Chondrocyte (in vitro differentiated cells): Measurements from ENCODE around the gene THEM5. TPM values are rescaled to one million over a fixed set of nuclear protein-coding genes. Genes with fewer than 3 reads are reported as not detected.

ENCODE experiments used
- DNase-seq: peaks from one replicate; pipeline ENCODE4 v3.0.0; 2021; ENCODE audit warnings: mixed read lengths, low spot score
- H3K27ac Mint-ChIP-seq: one replicate; pipeline ENCODE4 v1.8.0; 2021; ENCODE audit warnings: mild to moderate bottlenecking, moderate library complexity, mixed read lengths; ENCODE audit not compliant: unreplicated experiment
- H3K27me3 Mint-ChIP-seq: 2 replicates; pipeline ENCODE4 v1.8.0; 2021; ENCODE audit warnings: low read depth, mixed read lengths
- H3K36me3 Mint-ChIP-seq: 2 replicates; pipeline ENCODE4 v1.8.0; 2021; ENCODE audit warnings: low read depth, mixed read lengths
- H3K4me1 Mint-ChIP-seq: 2 replicates; pipeline ENCODE4 v1.8.0; 2021; ENCODE audit warnings: low read depth, mild to moderate bottlenecking, mixed read lengths
- H3K4me3 Mint-ChIP-seq: one replicate; pipeline ENCODE4 v1.8.0; 2021; ENCODE audit warnings: mild to moderate bottlenecking, moderate library complexity, mixed read lengths; ENCODE audit not compliant: unreplicated experiment
- H3K9me3 Mint-ChIP-seq: 2 replicates; pipeline ENCODE4 v1.8.0; 2021; ENCODE audit warnings: low read depth, mixed read lengths
- total RNA-seq: library from RNA; stranded (reverse); gene quantifications from 3 replicates; pipeline ENCODE4 v1.2.1, GENCODE V29; 2021
- TF ChIP-seq, protein P1 (sequence below): fragments of 200-600 bp; sonication (generic); IDR thresholded peaks from 2 replicates; pipeline ENCODE4 v1.5.0; 2021; ENCODE audit warnings: antibody characterized with exemption, mild to moderate bottlenecking, moderate library complexity

THEM5 gene
- total RNA-seq, 1 donor from 2014 or later: not detected

DNA sequence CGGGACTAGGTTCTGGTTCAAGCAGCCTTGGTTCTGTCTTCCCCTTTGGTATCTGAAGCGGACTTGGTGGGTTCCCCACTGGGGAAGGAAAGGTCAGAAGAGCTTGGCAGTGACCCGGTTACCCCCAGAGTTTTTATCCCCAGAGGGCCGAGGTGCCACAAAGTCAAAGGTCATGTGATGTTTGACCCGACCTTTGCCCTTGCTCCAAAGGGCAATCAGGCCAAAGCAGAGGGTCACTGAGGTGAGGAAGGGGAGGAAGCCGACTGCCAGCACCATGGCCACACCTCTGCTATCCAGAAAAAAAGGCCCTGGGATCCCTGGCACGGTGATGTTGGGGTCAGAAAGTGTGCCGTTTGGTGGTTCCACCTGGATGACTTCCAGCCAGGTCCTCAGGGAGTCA lies 52.7 kb downstream of the THEM5 start:
- DNase-seq: no peak

DNA sequence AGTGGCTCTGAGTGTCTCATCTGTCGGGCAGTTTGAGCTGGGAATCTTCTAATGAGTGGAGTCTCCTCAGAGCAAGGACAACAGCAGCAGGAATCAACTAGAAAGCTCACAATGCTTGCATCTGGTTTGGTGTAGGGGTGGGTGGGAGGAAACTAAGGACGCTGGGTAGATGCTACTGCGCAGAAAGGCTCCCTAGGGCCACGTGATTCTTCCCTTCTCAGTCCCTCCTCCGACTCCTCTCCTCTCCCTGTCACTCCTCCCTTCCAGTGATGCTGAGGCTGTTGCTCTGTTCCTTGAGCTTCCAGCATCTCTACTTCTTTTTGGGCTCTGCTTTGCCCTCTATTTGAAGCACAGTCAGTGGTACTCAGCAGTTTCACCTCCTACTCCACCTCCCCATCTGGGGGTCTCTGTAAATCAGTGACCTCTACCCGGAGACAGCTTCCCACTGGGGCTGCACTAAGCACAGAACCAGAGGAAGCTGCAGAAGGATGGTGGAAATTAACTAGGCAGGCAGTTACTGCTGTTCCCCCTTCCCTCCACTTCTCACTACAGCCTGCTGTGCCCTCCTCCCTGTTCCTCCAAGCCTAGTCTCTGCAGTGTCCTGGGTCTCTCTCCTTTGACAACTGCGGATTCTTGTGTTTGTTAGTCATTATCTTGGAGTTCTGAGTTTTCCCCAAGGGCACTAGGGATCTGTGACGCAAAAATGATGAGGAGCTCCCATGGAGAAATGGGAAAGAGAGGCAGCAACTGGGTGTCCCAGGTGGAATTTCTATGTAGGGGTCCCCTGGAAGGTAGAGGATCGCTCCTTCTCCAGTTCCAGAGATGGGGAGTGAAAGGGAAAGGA lies 54.1 kb downstream of the THEM5 start:
- no peak overlapping the region for H3K27ac Mint-ChIP-seq
- TF ChIP-seq, protein P1, sequence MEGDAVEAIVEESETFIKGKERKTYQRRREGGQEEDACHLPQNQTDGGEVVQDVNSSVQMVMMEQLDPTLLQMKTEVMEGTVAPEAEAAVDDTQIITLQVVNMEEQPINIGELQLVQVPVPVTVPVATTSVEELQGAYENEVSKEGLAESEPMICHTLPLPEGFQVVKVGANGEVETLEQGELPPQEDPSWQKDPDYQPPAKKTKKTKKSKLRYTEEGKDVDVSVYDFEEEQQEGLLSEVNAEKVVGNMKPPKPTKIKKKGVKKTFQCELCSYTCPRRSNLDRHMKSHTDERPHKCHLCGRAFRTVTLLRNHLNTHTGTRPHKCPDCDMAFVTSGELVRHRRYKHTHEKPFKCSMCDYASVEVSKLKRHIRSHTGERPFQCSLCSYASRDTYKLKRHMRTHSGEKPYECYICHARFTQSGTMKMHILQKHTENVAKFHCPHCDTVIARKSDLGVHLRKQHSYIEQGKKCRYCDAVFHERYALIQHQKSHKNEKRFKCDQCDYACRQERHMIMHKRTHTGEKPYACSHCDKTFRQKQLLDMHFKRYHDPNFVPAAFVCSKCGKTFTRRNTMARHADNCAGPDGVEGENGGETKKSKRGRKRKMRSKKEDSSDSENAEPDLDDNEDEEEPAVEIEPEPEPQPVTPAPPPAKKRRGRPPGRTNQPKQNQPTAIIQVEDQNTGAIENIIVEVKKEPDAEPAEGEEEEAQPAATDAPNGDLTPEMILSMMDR: no peak
- no peak for DNase-seq
- no peaks in the 10 kb centered on the region for H3K4me1 Mint-ChIP-seq
- no peak overlapping the region for H3K4me3 Mint-ChIP-seq
- peaks cover 34% of the 10 kb centered on the region for H3K27me3 Mint-ChIP-seq
- H3K9me3 Mint-ChIP-seq: no peaks in the 10 kb centered on the region
- peaks cover 2% of the 10 kb centered on the region for H3K36me3 Mint-ChIP-seq

More for the DNA sequence above, 52.7 kb downstream of the THEM5 start:
- H3K9me3 Mint-ChIP-seq: no peaks in the 10 kb centered on the region
- no peak overlapping the region for H3K27ac Mint-ChIP-seq
- H3K36me3 Mint-ChIP-seq: peaks cover 2% of the 10 kb centered on the region
- peaks cover 46% of the 10 kb centered on the region for H3K27me3 Mint-ChIP-seq
- no peaks in the 10 kb centered on the region for H3K4me1 Mint-ChIP-seq
- TF ChIP-seq, protein P1: no peak
- no peak overlapping the region for H3K4me3 Mint-ChIP-seq

GRCh38 chr1:151798571-151798970 lies 54.9 kb downstream of the THEM5 start:
- Mint-ChIP-seq H3K9me3 (no peaks in the 10 kb centered on the region), H3K27me3 (peaks cover 25% of the 10 kb centered on the region), H3K4me1 (no peaks in the 10 kb centered on the region), H3K4me3 (no peak overlapping the region), H3K27ac (no peak overlapping the region), H3K36me3 (peaks cover 2% of the 10 kb centered on the region)
- TF ChIP-seq, protein P1: no peak
- DNase-seq: no peak

Other genes starting within 250 kb of the THEM5 start
- 39.0 to 39.5 TPM (median 39.3 TPM) in 3 replicates for gene SNX27, start 241.7 kb downstream of the THEM5 start, total RNA-seq
- gene CELF3, start 136.9 kb downstream of the THEM5 start, total RNA-seq: not detected in 3 replicates
- gene RIIAD1, start 132.2 kb downstream of the THEM5 start, total RNA-seq: not detected in 3 replicates
- 48.3 to 58.2 TPM (median 55.5 TPM) in 3 replicates for gene MRPL9, start 90.2 kb downstream of the THEM5 start, total RNA-seq
- 4.7 to 6.8 TPM (median 6.4 TPM) in 3 replicates for gene TDRKH, start 63.2 kb downstream of the THEM5 start, total RNA-seq
- gene LINGO4, start 48.3 kb downstream of the THEM5 start, total RNA-seq: not detected in 3 replicates
- gene RORC, start 21.9 kb downstream of the THEM5 start, total RNA-seq: not detected in 3 replicates
- not detected in 3 replicates for gene C2CD4D, start 13.9 kb downstream of the THEM5 start, total RNA-seq
- 6.9 to 12.5 TPM (median 7.0 TPM) in 3 replicates for gene THEM4, start 55.8 kb upstream of the THEM5 start, total RNA-seq
- 454 to 578 TPM (median 560 TPM) in 3 replicates for gene S100A10, start 140.1 kb upstream of the THEM5 start, total RNA-seq
- 546 to 749 TPM (median 741 TPM) in 3 replicates for gene S100A11, start 183.3 kb upstream of the THEM5 start, total RNA-seq
- not detected in 3 replicates for gene TCHHL1, start 235.4 kb upstream of the THEM5 start, total RNA-seq